Thyroid gland (tissue), 4 donors: Measurements from ENCODE around the gene GAL3ST2.

Experiments used
- CTCF ChIP-seq, 6 experiments: fragments of 200-600 bp in 3 of 6; fragments of 450-650 bp in 3 of 6; sonication (generic) in 3 of 6; IDR thresholded peaks; one replicate each; pipeline ENCODE4 v1.5.1; 2016 to 2019; ENCODE audit warnings: antibody characterized with exemption in 6 of 6, mild to moderate bottlenecking in 2 of 6, inconsistent platforms in 1 of 6, moderate library complexity in 1 of 6
- POLR2A ChIP-seq, 2 donors: fragments of 450-650 bp; IDR thresholded peaks; one replicate each; pipeline ENCODE4 v1.6.1; 2017; ENCODE audit warnings: antibody characterized with exemption in 2 of 2, mild to moderate bottlenecking in 2 of 2, moderate library complexity in 1 of 2

DNA sequence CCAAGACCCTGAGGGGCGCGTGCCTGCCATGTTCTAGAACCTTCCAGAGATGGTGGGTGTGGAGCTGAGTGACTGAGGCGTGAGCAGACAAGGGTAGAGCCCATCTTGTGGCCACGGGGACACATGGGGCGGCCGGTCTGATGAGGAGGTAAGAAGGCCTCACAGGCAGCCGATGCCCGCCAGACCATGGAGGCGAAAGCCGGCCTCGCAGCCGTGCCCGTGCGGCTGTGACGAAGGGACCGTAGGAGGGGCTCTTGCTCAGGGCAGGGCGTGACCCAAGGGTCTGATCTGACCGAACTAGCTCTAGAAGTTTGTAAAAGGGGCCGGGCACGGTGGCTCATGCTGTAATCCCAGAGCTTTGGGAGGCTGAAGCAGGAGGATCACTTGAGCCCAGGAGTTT is 22.6 kb upstream of the GAL3ST2 start:
- no peak for TF ChIP-seq POLR2A (IDR thresholded peaks at IDR 0.05)
- TF ChIP-seq CTCF (IDR thresholded peaks at IDR 0.05): no peak
